Suprapubic skin (tissue), 4 donors: ENCODE measurements around the gene E2F4. TPM values are rescaled to one million over a fixed set of nuclear protein-coding genes. Genes with fewer than 3 reads are reported as not detected.

ENCODE experiments used
- DNase-seq, 2 donors: peaks; one replicate each; pipeline ENCODE4 v3.0.0-alpha.2; 2019; ENCODE audit warnings: low spot score in 2 of 2
- H3K27ac ChIP-seq: fragments of 200-600 bp; sonication (generic); one replicate; pipeline ENCODE4 v1.5.1; 2019
- H3K27me3 ChIP-seq: fragments of 200-600 bp; sonication (generic); one replicate; pipeline ENCODE4 v1.5.1; 2019
- H3K36me3 ChIP-seq: fragments of 200-600 bp; sonication (generic); one replicate; pipeline ENCODE4 v1.5.1; 2019
- H3K4me1 ChIP-seq: fragments of 200-600 bp; sonication (generic); one replicate; pipeline ENCODE4 v1.5.1; 2019
- H3K4me3 ChIP-seq: fragments of 200-600 bp; sonication (generic); one replicate; pipeline ENCODE4 v1.5.1; 2019; ENCODE audit warnings: mild to moderate bottlenecking
- H3K9me3 ChIP-seq: fragments of 200-600 bp; sonication (generic); one replicate; pipeline ENCODE4 v1.5.1; 2019
- CTCF ChIP-seq, 2 donors: fragments of 200-600 bp in 1 of 2; fragments of 450-650 bp in 1 of 2; sonication (generic) in 1 of 2; IDR thresholded peaks; one replicate each; pipeline ENCODE4 v1.5.1; 2016 to 2019; ENCODE audit warnings: antibody characterized with exemption in 2 of 2, mild to moderate bottlenecking in 1 of 2, moderate library complexity in 1 of 2
- EP300 ChIP-seq: sonication (generic); formaldehyde crosslinking; IDR thresholded peaks from one replicate; pipeline ENCODE4 v1.6.1; 2017; ENCODE audit warnings: antibody characterized with exemption
- POLR2A ChIP-seq, 2 donors: fragments of 450-650 bp; IDR thresholded peaks; one replicate each; pipeline ENCODE4 v1.6.1; 2017; ENCODE audit warnings: antibody characterized with exemption in 2 of 2, mild to moderate bottlenecking in 2 of 2, moderate library complexity in 2 of 2
- POLR2AphosphoS5 ChIP-seq, 3 donors: sonication (generic); formaldehyde crosslinking; IDR thresholded peaks; one replicate each; pipeline ENCODE4 v1.6.1; 2017; ENCODE audit warnings: antibody characterized with exemption in 3 of 3
- WGBS: methylation state at CpG from one replicate; pipeline ENCODE4 v1.1.5; 2018; 5-methylcytosine and 5-hydroxymethylcytosine counted together
- total RNA-seq, 4 donors: library from RNA; depleted of rRNA; stranded (reverse); fragments of >200 nt; gene quantifications; one replicate each; pipeline ENCODE4 v1.1.0, GENCODE V29; 2016

Gene E2F4, protein sequence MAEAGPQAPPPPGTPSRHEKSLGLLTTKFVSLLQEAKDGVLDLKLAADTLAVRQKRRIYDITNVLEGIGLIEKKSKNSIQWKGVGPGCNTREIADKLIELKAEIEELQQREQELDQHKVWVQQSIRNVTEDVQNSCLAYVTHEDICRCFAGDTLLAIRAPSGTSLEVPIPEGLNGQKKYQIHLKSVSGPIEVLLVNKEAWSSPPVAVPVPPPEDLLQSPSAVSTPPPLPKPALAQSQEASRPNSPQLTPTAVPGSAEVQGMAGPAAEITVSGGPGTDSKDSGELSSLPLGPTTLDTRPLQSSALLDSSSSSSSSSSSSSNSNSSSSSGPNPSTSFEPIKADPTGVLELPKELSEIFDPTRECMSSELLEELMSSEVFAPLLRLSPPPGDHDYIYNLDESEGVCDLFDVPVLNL
- 100 to 1,000 TPM in 1 of 4 donors, 10 to 100 TPM in 3; 92.6 to 106 (median 96.8) TPM for total RNA-seq

DNA sequence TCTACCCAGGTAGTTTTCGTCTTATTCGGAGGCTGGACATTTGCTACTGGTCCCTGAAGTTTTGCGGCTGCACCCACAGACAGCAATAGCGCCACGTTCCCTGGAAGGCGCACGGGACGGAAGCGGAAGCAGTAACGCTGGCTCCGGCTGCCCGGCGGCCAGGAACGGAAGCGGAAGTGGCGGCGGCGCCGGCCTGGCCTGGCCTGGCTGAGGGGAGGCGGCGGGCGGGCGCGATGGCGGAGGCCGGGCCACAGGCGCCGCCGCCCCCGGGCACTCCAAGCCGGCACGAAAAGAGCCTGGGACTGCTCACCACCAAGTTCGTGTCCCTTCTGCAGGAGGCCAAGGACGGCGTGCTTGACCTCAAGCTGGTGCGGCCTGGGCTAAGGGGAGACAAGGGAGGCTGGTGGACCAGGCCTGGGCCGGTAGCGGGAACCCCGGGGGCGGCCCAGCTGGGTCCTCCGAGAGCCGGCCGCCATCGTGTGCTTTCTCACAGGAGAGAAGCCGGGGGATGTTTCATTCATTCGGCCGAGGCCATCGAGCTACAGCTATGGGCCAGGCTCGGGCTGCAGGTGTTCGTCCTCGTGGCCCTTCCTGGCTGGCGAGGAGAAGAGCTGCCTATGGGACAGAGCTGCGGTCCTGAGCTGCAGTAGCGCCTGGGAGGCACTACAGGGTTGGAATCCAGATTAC, at the start of gene E2F4:
Gene E2F4 (plus strand): TSS at position 161 of the 687 bp plus-strand sequence. CDS start 73 bp downstream, at position 234.
- WGBS, result 0% methylated on average over 11 of the region's 54 CpGs

GRCh38 chr16:67142342-67142741, 49.6 kb upstream of the E2F4 start:
- H3K9me3 ChIP-seq, result no peaks in the 10 kb centered on the region
- 88% methylated on average over 9 of the region's 9 CpGs for WGBS
- TF ChIP-seq POLR2A (IDR thresholded peaks at IDR 0.05), result no peak
- TF ChIP-seq POLR2AphosphoS5 (IDR thresholded peaks at IDR 0.05), result no peak
- TF ChIP-seq CTCF (IDR thresholded peaks at IDR 0.05), result no peak
- TF ChIP-seq EP300, result no peak
- DNase-seq, result no peak
- H3K36me3 ChIP-seq, result peaks cover 91% of the 10 kb centered on the region
- no peak overlapping the region for H3K27ac ChIP-seq
- no peaks in the 10 kb centered on the region for H3K4me1 ChIP-seq
- H3K27me3 ChIP-seq, result no peaks in the 10 kb centered on the region
- no peak overlapping the region for H3K4me3 ChIP-seq

More for the DNA sequence above, at the start of gene E2F4:
- peak; percentile 93 to 95 for DNase-seq
- Histone ChIP-seq H3K27ac (peak within 1 kb of the TSS; percentile 55), H3K27me3 (no peaks in the 10 kb centered on the region), H3K4me3 (peak within 1 kb of the TSS; percentile 83), H3K36me3 (peaks cover 34% of the 10 kb centered on the region), H3K4me1 (peaks cover 29% of the 10 kb centered on the region), H3K9me3 (no peaks in the 10 kb centered on the region)
- peak in 1 of 2 donors; percentile 72 for TF ChIP-seq POLR2A (IDR thresholded peaks at IDR 0.05)
- no peak for TF ChIP-seq EP300
- peak in 2 of 3 donors; percentile 56 to 75 for TF ChIP-seq POLR2AphosphoS5 (IDR thresholded peaks at IDR 0.05)
- TF ChIP-seq CTCF (IDR thresholded peaks at IDR 0.05), result no peak

DNA sequence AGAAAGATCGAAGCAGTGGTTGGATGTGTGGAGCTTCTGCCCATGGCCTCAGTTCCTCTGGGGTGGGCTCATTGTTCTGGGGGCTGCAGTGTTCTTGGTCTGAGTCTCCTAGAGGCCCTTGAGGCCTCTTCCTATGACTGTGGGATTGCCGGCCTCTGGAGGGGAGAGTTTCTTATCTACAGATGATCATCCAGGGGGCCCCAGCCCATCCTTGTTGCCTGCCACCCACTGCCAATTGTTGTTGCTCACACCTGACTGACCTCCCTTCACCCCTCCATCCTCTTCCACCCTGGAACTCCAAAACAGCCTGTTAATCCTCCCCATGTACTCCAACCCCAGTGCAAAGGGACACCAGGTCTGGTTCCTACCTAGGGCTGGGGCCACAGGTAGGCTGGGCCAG, 47.0 kb upstream of the E2F4 start:
- Histone ChIP-seq H3K9me3 (no peaks in the 10 kb centered on the region), H3K27ac (no peak overlapping the region), H3K36me3 (peaks cover 85% of the 10 kb centered on the region), H3K4me1 (peaks cover 7% of the 10 kb centered on the region), H3K4me3 (no peak overlapping the region), H3K27me3 (no peaks in the 10 kb centered on the region)
- TF ChIP-seq EP300, result no peak
- TF ChIP-seq POLR2AphosphoS5 (IDR thresholded peaks at IDR 0.05), result no peak
- no peak for TF ChIP-seq POLR2A (IDR thresholded peaks at IDR 0.05)
- no peak for TF ChIP-seq CTCF (IDR thresholded peaks at IDR 0.05)
- 100% methylated on average over 2 of the region's 2 CpGs for WGBS
- no peak for DNase-seq

DNA sequence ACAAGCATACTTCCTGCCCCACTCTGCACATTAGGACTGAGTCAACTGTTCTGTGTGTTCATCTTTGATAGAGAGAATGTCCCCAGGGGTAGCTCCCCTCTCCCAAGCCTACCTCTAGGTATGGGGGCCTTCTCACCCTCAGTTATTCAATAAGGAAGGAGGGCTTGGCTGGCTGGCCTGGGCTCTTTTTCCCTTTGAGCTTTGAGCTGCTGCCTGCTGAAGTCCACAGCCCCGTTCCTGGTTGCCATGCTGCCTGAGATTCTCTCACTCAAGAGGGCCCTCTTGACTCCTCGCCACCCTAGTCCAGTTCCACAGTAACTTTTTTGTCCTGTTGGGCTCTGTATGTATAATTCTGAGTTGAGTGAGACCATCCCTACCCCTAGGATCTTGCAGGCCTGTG, 46.2 kb upstream of the E2F4 start:
- DNase-seq, result no peak
- H3K4me3 ChIP-seq, result no peak overlapping the region
- H3K27me3 ChIP-seq, result no peaks in the 10 kb centered on the region
- WGBS, result 93% methylated on average over 2 of the region's 2 CpGs
- TF ChIP-seq CTCF (IDR thresholded peaks at IDR 0.05) (no peak), POLR2A (IDR thresholded peaks at IDR 0.05) (no peak)
- peaks cover 77% of the 10 kb centered on the region for H3K36me3 ChIP-seq
- H3K4me1 ChIP-seq, result peaks cover 15% of the 10 kb centered on the region
- H3K27ac ChIP-seq, result no peak overlapping the region
- no peaks in the 10 kb centered on the region for H3K9me3 ChIP-seq
